Liver (tissue), 9 donors: ENCODE data around the gene ALG8. TPM values are rescaled to one million over a fixed set of nuclear protein-coding genes. Genes with fewer than 3 reads are reported as not detected.

Source experiments
- DNase-seq: peaks from one replicate; pipeline ENCODE4 v3.0.0-alpha.2; 2017; ENCODE audit warnings: low spot score
- H3K27ac ChIP-seq, 2 donors: one replicate each; pipeline ENCODE4 v1.7.0; 2013; ENCODE audit warnings: inconsistent platforms in 2 of 2, low read length in 2 of 2, control low read depth in 1 of 2, low read depth in 1 of 2, mild to moderate bottlenecking in 1 of 2
- H3K27me3 ChIP-seq, 4 donors: one replicate each; pipeline versions ENCODE4 v1.6.1 to v1.7.0; 2013; ENCODE audit warnings: low read length in 3 of 4, inconsistent platforms in 1 of 4, mild to moderate bottlenecking in 1 of 4, moderate library complexity in 1 of 4; ENCODE audit not compliant: control insufficient read depth in 4 of 4, insufficient read depth in 4 of 4
- H3K36me3 ChIP-seq, 4 donors: one replicate each; pipeline versions ENCODE4 v1.6.1 to v1.7.0; 2013; ENCODE audit warnings: low read length in 3 of 4, mild to moderate bottlenecking in 3 of 4, low read depth in 1 of 4, moderate library complexity in 1 of 4; ENCODE audit not compliant: control insufficient read depth in 4 of 4, insufficient read depth in 3 of 4
- H3K4me1 ChIP-seq, 4 donors: one replicate each; pipeline versions ENCODE4 v1.6.1 to v1.7.0; 2013; ENCODE audit warnings: low read length in 3 of 4, mild to moderate bottlenecking in 3 of 4, moderate library complexity in 1 of 4; ENCODE audit not compliant: control insufficient read depth in 4 of 4, insufficient read depth in 4 of 4
- H3K4me3 ChIP-seq, 3 donors: one replicate each; pipeline versions ENCODE4 v1.6.1 to v1.7.0; 2013; ENCODE audit warnings: low read length in 3 of 3, control low read depth in 1 of 3, low read depth in 1 of 3, mild to moderate bottlenecking in 1 of 3
- H3K9ac ChIP-seq, 2 donors: one replicate each; pipeline ENCODE4 v1.7.0; 2013; ENCODE audit warnings: low read length in 2 of 2, mild to moderate bottlenecking in 2 of 2, moderate library complexity in 2 of 2, control low read depth in 1 of 2, low read depth in 1 of 2
- H3K9me3 ChIP-seq, 4 donors: one replicate each; pipeline versions ENCODE4 v1.6.1 to v1.7.0; 2013; ENCODE audit warnings: low read length in 3 of 4; ENCODE audit not compliant: control insufficient read depth in 4 of 4
- ATF3 ChIP-seq: IDR thresholded peaks from 2 replicates; pipeline ENCODE4 v1.6.1; 2016; ENCODE audit warnings: antibody characterized with exemption
- CTCF ChIP-seq: fragments of 150-350 bp; IDR thresholded peaks from 2 replicates; pipeline ENCODE4 v1.5.1; 2017; ENCODE audit warnings: improper control_type of control experiment, low read depth, low read length; ENCODE audit not compliant: missing input control
- FOXA1 ChIP-seq: IDR thresholded peaks from 2 replicates; pipeline ENCODE4 v1.6.1; 2016; ENCODE audit warnings: antibody characterized with exemption
- FOXA2 ChIP-seq: IDR thresholded peaks from 2 replicates; pipeline ENCODE4 v1.6.1; 2016; ENCODE audit warnings: antibody characterized with exemption
- GABPA ChIP-seq, 2 donors: IDR thresholded peaks in 1 of 2; conservative IDR thresholded peaks in 1 of 2; 2 replicates each; pipeline ENCODE4 v1.6.1; 2016; ENCODE audit warnings: antibody characterized with exemption in 2 of 2, mild to moderate bottlenecking in 1 of 2, moderate library complexity in 1 of 2
- HNF4G ChIP-seq: IDR thresholded peaks from 2 replicates; pipeline ENCODE4 v1.6.1; 2016; ENCODE audit warnings: antibody characterized with exemption
- JUND ChIP-seq, 2 donors: IDR thresholded peaks; 2 replicates each; pipeline ENCODE4 v1.6.1; 2016; ENCODE audit warnings: antibody characterized with exemption in 2 of 2
- MAX ChIP-seq: IDR thresholded peaks from 2 replicates; pipeline ENCODE4 v1.6.1; 2016; ENCODE audit warnings: antibody characterized with exemption
- NR2F2 ChIP-seq: IDR thresholded peaks from 2 replicates; pipeline ENCODE4 v1.6.1; 2016; ENCODE audit warnings: antibody characterized with exemption
- RAD21 ChIP-seq, 2 donors: IDR thresholded peaks; 2 replicates each; pipeline ENCODE4 v1.6.1; 2016; ENCODE audit warnings: antibody characterized with exemption in 2 of 2, mild to moderate bottlenecking in 2 of 2
- REST ChIP-seq: IDR thresholded peaks from 2 replicates; pipeline ENCODE4 v1.6.1; 2016; ENCODE audit warnings: antibody characterized with exemption, mild to moderate bottlenecking
- RXRA ChIP-seq, 2 donors: IDR thresholded peaks; 2 replicates each; pipeline ENCODE4 v1.6.1; 2017 to 2018; ENCODE audit warnings: antibody characterized with exemption in 2 of 2, mild to moderate bottlenecking in 1 of 2
- SP1 ChIP-seq: IDR thresholded peaks from 2 replicates; pipeline ENCODE4 v1.6.1; 2018; ENCODE audit warnings: antibody characterized with exemption, mild to moderate bottlenecking
- TAF1 ChIP-seq: conservative IDR thresholded peaks from 2 replicates; pipeline ENCODE4 v1.6.1; 2016; ENCODE audit warnings: antibody characterized with exemption, mild to moderate bottlenecking
- ZBTB33 ChIP-seq: IDR thresholded peaks from 2 replicates; pipeline ENCODE4 v1.6.1; 2016; ENCODE audit warnings: antibody characterized with exemption
- WGBS: extraction: QIAGEN DNeasy Blood & Tissue Kit; methylation state at CpG from one replicate; pipeline ENCODE4 v1.1.7; 2013; 5-methylcytosine and 5-hydroxymethylcytosine counted together
- polyA plus RNA-seq, 2 donors: library from polyadenylated mRNA; stranded (reverse) in 1 of 2; unstranded in 1 of 2; fragments of 200-250 nt in 1 of 2; fragments of >200 nt in 1 of 2; fragmentation: Nextera tagmentation in 1 of 2; extraction: Ambion mirVana in 1 of 2; gene quantifications; one replicate each; pipeline versions ENCODE4 v1.2.1 to v1.2.3, GENCODE V29; 2013 to 2015
- total RNA-seq, 2 donors: library from RNA; depleted of rRNA; stranded (reverse); fragments of >200 nt; gene quantifications; one replicate each; pipeline ENCODE4 v1.2.3, GENCODE V29; 2014
- donor health status: healthy.
- donor health status: healthy.
- donor health status: healthy.
- donor health status: healthy.
- donor health status: healthy.

ALG8 gene
- total and polyA plus RNA-seq, 4 donors, result 29.4 to 46.0 (median 38.0) TPM

GRCh38 chr11:78177216-78177615 is 37.8 kb upstream of the ALG8 start:
- H3K4me3 ChIP-seq, result no peak overlapping the region
- 97% methylated on average over 7 of the region's 7 CpGs for WGBS
- H3K9ac ChIP-seq, result no peak overlapping the region
- H3K36me3 ChIP-seq, result peaks cover 3 to 18% (median 10%) of the 10 kb centered on the region in 4 donors
- no peak for DNase-seq
- H3K4me1 ChIP-seq, result peaks cover 0 to 8% (median 3%) of the 10 kb centered on the region in 4 donors
- TF ChIP-seq GABPA (IDR thresholded peaks at IDR 0.05 in 1 of 2, conservative IDR thresholded peaks at IDR 0.05 in 1 of 2) (no peak), JUND (IDR thresholded peaks at IDR 0.05) (no peak), HNF4G (no peak), CTCF (no peak), FOXA1 (no peak), RAD21 (IDR thresholded peaks at IDR 0.05) (no peak), MAX (no peak), ZBTB33 (no peak), NR2F2 (no peak), REST (no peak), ATF3 (no peak), FOXA2 (no peak), TAF1 (no peak), RXRA (IDR thresholded peaks at IDR 0.05) (no peak), SP1 (no peak)
- no peaks in the 10 kb centered on the region for H3K27me3 ChIP-seq
- no peak overlapping the region for H3K27ac ChIP-seq
- no peaks in the 10 kb centered on the region for H3K9me3 ChIP-seq

GRCh38 chr11:78176605-78177141 is 37.2 kb upstream of the ALG8 start:
- no peak for DNase-seq
- Histone ChIP-seq H3K4me3 (no peak overlapping the region), H3K9ac (no peak overlapping the region), H3K36me3 (peaks cover 3 to 18% (median 10%) of the 10 kb centered on the region in 4 donors), H3K9me3 (no peaks in the 10 kb centered on the region), H3K4me1 (peaks cover 0 to 12% (median 3%) of the 10 kb centered on the region in 4 donors), H3K27me3 (no peaks in the 10 kb centered on the region), H3K27ac (no peak overlapping the region)
- TF ChIP-seq RXRA (IDR thresholded peaks at IDR 0.05) (no peak), REST (no peak), CTCF (no peak), FOXA2 (no peak), HNF4G (no peak)
- 74% methylated on average over 10 of the region's 10 CpGs for WGBS
